ENCODE results near the gene ERLIN1.

ERLIN1 gene

DNA sequence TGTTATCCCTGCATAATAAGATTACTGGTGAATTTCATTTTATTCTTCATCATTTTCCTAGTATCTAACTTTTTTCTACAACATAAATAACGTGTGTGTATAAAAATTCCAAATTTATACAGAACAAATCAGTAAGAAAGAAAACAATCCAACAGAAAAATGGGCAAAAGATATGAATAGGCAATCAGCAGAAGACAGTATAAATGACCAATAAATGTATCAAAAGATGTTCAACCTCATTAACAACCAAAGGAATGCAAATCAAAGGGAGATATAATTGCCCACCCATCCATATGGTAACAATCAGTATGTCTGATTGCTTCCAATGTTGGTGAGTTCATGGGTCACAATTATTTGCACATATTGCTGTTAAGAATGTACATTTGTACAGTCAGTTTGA lies 13.5 kb downstream of the ERLIN1 start:
- no peak for DNase-seq (ENCODE audit: low spot score)

DNA sequence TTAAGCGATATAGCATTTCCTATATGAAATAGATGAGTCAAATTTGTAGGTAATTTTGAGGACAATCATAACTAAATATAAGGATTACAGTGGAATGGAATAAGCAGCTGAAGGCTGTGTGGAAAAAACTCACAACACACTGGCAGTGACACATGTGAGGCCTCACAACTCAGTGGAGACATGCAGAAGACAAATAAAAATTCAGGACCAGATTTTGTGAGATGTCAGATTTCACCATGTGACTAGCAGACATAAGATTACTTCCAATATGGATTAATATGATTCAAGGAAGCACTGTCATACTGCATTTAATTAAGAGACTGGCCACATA lies 17.6 kb downstream of the ERLIN1 start:
- no peak for DNase-seq (ENCODE audit: low spot score)

GRCh38 chr10:100167553-100168312 lies 18.1 kb downstream of the ERLIN1 start:
- no peak for DNase-seq (ENCODE audit: low spot score)

DNA sequence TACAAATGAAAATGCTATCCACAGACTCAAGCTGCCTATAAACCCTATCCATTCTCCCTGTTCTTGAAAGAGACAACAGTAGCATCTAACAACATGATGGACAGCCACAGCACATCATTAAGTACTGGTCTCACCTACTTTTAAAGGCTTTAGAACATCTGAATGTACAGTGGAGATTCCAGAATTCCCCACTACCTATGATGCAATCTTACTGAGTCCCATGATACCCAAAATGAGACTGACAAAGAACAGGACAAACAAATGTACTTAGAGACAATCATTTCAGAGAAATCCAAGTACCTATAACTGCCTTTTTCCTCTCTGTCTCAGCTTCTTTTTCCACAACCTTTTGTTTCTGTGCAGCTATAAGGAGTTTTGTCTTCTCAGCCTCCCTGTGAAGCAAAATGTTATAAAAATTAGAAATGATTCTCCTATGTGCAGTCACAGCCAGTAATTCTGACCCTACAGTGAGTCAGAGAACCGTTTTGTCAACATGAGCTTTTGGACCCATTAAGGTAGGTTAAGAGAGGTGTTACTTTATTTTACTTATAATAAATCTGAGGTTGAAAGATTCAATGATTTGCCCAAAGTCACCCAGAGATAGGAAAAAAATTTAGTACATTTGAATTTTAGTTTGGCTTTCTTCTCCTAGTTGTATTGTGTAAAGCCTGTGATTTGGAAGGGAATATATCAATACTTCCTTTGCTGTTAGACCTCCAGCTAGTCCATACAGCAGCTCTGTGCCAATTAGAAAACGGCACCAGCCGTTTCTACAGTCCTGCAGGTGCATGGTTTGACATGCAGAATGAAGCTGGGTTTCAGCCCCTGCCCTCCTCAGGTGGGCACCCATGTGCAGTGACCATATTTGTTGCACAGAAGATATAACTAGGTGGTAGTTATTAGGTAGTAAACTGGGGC lies 21.9 kb downstream of the ERLIN1 start:
- DNase-seq (ENCODE audit: low spot score): no peak

- no peak for DNase-seq (ENCODE audit: low spot score)
These were observed 23.1 kb downstream of the ERLIN1 start for GRCh38 chr10:100162696-100163095.

DNA sequence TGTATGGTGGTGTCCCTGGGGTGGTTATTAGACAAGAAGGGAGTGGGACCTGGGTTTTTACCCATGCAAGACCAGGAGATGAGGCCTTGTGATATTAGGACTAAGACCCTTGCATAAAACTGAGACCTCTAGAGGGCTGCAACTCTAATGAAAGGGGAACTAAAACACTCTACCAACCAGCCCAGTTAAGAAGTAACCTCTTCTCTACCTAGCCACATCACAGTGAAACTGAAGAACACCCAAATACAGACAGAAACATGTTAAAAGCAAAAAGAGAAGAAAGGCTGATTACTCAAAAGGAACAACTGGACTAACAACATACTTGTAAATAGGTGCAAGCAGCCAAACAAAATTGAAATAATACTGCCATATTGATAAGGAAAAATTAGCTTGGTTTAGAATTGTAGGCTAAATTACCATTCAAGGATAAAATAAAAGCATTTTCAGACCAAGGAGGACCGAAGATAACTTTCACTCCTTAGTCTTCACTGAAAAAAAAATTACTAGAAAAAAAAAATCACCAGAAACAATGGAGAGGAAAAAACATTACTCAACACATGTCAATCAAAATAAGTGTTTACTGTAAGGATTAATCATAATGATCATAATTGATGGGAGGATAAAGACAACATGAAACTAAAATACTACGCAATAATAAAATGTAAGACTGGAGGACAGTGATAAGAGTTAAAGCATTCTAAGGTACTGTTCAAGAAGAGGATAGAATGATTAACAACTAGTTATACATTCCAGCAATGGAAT lies 27.6 kb downstream of the ERLIN1 start:
- no peak for DNase-seq (ENCODE audit: low spot score)

DNA sequence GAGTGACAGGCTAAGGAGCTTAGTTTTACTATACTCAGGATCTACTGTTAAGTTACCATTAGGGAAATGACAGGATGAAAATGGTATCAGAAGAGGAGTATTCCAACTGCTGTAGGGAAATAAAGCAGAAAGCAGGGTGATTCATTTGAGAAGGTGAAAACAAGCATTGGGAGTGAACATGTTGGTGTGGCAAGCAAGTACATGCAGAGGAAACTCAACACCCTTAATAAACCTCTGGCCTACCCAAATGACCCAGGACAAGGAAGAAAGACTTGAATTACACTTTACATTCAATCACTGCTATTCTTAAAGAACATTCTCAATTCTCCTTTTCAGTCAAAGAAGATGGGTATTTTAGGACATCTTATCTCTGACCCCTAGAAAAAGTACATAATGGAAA lies 28.7 kb downstream of the ERLIN1 start:
- DNase-seq (ENCODE audit: low spot score): no peak

GRCh38 chr10:100155936-100156335 lies 29.9 kb downstream of the ERLIN1 start:
- DNase-seq (ENCODE audit: low spot score): no peak

DNA sequence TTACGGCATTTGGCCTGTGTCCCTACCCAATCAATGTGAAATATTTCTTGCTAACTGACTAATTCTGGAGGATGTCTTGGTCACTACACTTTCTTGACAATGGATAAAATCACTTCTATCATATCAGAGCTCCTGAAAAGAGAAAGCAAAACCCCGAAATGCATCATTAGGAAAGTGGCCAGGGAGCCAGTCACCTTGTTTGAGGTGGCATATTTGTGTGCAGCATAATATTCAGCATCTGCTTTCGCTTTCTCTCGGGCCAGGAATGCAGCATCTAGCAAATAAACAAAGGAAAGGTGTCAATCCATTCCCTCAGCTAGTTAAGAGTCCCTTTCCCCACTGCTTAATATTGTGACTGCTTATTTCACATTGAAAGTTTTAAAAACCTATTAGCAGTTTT lies 31.2 kb downstream of the ERLIN1 start:
- DNase-seq (ENCODE audit: low spot score): no peak

DNA sequence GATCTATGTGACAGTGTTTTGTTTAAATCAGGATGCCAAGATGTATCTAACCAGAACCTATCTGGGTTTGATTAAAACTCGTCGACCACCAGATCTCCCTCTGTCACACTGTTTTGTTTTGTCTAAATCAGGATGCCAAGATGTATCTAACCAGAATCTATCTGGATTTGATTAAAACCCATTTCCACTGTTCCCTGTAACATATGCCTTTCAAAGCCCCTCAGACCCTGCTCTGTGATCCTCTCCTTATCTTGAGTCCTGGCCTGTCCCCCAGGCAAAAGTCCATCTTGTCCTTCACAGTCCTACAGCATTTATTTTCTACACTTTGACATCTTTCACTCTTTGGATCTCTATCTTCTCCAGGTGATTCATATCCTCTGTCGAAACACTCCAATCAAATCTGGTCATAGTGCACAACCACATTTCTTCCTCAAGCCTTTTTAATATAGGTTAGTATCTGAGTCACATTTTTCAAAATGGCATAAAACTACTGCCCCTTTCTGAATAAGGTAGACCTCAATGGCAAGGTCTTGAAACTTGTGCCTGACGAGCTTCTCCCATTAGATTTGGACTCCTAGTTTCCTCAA lies 32.5 kb downstream of the ERLIN1 start:
- DNase-seq (ENCODE audit: low spot score): no peak

- no peak for DNase-seq (ENCODE audit: low spot score)
These were observed 34.0 kb downstream of the ERLIN1 start for GRCh38 chr10:100151723-100152300.

GRCh38 chr10:100148353-100149211 lies 37.2 kb downstream of the ERLIN1 start:
- peak; percentile 18 for DNase-seq (ENCODE audit: low spot score)

GRCh38 chr10:100146875-100147650 lies 38.8 kb downstream of the ERLIN1 start:
- DNase-seq (ENCODE audit: low spot score): peak; percentile 17

DNA sequence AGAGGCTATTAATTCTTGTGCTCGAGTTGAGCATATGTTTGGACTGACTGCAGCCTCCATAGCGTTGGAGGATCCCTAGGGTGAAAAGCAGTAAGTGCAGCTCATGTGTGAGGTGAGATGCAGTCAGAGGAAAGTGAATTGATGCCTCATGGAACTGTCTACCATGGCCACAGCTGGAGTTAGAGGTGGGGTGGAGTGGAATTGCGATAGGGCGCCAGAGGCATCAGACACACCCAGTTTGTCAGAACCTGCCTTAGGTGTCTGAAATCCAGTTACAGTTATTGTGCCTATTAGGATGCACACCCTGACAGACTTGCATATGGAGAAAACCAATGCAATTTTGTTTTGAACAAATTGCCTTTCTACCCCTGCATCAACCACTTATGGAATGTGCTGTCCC lies 39.4 kb downstream of the ERLIN1 start:
- DNase-seq (ENCODE audit: low spot score): no peak

DNA sequence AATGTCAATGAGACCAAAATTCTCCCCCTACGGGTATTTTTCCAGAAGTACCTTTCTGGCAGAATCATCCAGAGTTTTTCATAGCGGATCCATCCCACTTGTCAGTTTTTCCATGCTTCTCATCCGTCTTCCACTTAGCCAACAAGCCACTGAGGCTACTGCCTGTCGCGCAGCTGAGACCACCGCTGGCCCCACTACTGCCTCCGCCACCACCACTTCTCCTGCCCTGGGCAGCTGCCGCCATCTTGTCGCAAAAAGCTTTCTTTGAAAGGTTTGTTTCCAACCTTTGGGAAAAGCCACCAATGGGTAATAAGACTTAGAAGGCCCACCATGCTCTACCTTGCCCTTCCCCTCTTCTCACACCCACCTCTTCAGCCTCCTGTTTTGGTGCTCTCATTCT lies 42.1 kb downstream of the ERLIN1 start:
- DNase-seq (ENCODE audit: low spot score): no peak

DNA sequence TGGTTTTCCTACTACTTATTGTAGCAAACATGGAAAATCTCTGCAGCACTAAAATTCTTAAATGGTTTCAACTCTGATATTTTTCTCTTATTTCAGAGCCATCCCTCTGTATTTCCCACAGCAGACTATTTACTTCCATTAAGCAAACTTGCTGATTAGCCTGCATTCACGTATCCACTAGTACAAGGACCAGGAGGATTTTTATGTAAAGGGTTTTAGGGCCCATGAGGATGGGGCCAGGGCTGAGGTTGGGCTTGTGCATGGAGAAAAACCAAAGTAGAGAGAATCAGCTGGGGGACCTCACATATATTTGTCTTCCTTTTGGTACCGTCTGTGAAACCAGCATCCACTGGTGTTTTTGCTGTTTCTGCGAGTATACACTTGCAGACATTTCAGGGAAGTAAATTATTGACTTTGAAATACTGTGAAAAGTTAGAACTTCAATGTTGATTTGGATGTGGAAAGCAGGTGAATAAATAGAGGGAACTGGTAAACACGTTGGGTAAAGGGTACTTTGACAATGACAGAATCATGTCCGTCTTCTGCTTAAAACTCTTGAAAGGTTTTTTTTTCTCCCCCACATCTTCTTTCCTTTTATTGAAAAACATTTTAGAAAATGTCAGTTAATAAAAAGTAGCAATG lies 44.3 kb downstream of the ERLIN1 start:
- no peak for DNase-seq (ENCODE audit: low spot score)

- no peak for DNase-seq (ENCODE audit: low spot score)
These were observed 45.8 kb downstream of the ERLIN1 start for GRCh38 chr10:100140070-100140469.

GRCh38 chr10:100138921-100139496 lies 46.8 kb downstream of the ERLIN1 start:
- DNase-seq (ENCODE audit: low spot score): no peak

DNA sequence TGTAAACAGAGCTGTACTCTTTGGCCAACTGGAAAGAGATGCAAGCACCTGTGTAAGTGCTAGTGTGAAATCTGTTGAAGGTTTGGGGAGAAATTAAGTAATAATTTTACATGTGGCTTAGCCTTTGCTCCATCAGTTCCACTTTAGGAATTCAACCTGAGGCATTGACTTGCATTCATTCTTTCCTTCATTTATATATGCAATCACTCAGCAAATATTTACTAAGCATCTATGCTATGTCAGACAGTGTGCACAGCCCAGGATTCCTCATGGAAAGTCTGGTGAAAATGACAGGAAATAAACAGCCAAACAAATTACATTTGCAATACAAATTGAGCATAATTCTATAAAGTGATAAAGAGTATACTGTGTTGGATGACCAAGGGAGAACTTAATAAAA lies 50.3 kb downstream of the ERLIN1 start:
- DNase-seq (ENCODE audit: low spot score): no peak
